Astrocyte (in vitro differentiated cells and primary cell): ENCODE data around the gene HOXB2.

Experiments
- EZH2 ChIP-seq: IDR thresholded peaks from 2 replicates; pipeline ENCODE4 v1.6.1; 2012; ENCODE audit warnings: mild to moderate bottlenecking, low read length, inconsistent platforms; ENCODE audit not compliant: insufficient read depth
- TF ChIP-seq, protein P1 (sequence below): IDR thresholded peaks from 2 replicates; pipeline ENCODE4 v1.5.1; 2011; ENCODE audit warnings: low read depth, mild to moderate bottlenecking, inconsistent platforms, low read length, moderate library complexity; ENCODE audit not compliant: insufficient read depth

DNA sequence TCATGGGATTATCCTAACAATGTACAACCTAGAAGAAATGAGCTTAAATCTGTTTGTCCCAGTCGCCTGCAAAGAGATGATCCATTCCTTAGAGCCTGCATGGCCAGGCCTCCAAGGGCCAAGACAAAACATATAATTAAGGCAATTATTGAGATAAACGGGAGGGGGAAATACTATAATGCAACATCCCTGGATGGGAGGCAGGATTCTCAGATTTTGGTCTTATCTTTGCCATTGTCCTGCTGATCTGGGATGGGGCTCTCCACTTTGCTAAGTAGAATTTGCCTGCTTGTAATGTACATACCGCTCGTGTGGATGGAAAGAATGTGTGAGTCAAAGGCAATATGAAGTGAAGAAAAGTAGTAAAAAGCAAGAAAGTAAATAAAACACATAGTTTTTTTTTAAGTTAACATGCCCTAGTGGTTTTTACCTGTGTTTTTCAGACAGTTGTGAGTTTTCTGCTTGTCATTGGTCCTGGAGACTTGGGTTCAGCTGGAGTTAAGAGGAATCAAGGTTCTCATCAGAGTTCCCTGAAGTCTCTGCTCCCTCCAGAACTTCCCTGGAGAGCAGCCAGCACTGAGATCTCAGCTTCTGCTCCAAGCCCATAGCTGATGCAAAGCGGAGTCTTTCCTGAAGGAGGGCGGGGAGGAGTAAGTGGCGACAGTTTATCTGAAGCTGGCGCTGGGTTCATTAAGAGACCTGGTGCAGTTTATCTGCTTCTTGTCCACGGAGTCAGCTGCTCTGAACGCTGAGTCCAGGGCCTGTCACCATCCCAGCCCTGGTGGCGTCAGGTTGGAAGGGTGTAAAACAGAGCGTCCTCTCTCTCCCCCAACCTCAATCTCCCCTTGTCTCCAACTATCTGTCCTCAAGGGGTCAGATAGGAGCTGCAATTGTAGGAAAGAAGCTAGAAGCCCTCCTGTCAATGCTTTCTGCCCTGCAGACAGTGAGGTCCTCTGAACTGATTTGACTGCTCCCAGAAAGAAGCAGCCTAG is 44.2 kb downstream of the HOXB2 start:
- TF ChIP-seq, protein P1, sequence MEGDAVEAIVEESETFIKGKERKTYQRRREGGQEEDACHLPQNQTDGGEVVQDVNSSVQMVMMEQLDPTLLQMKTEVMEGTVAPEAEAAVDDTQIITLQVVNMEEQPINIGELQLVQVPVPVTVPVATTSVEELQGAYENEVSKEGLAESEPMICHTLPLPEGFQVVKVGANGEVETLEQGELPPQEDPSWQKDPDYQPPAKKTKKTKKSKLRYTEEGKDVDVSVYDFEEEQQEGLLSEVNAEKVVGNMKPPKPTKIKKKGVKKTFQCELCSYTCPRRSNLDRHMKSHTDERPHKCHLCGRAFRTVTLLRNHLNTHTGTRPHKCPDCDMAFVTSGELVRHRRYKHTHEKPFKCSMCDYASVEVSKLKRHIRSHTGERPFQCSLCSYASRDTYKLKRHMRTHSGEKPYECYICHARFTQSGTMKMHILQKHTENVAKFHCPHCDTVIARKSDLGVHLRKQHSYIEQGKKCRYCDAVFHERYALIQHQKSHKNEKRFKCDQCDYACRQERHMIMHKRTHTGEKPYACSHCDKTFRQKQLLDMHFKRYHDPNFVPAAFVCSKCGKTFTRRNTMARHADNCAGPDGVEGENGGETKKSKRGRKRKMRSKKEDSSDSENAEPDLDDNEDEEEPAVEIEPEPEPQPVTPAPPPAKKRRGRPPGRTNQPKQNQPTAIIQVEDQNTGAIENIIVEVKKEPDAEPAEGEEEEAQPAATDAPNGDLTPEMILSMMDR = no peak
- TF ChIP-seq EZH2 = no peak
